ENCODE data around the gene CEMP1.
"Not testable (repeated sequence)": the region's sequence is repeated elsewhere in the genome, so short reads cannot be mapped to it uniquely, and the experiment has no call there.

CEMP1 gene

GRCh38 chr16:2534335-2534734, 3.1 kb upstream of the CEMP1 start:
- not testable (repeated sequence) for H3K27me3 ChIP-seq (ENCODE audit: insufficient read depth, low read length, poor library complexity)

GRCh38 chr16:2533912-2534311, 2.7 kb upstream of the CEMP1 start:
- Histone ChIP-seq H2BK5ac (ENCODE audit: low read length) (no peak overlapping the region), H2BK120ac (ENCODE audit: low read depth, low read length) (no peak overlapping the region), H3K23ac (ENCODE audit: low read length) (no peak overlapping the region)

More at GRCh38 chr16:2534335-2534734, 3.1 kb upstream of the CEMP1 start:
- not testable (repeated sequence) for H3K27ac ChIP-seq (ENCODE audit: low read depth, low read length); H4K8ac ChIP-seq (ENCODE audit: low read depth, low read length); H3K23ac ChIP-seq (ENCODE audit: low read length); H3K9ac ChIP-seq (ENCODE audit: low read length); H3K4me3 ChIP-seq (ENCODE audit: low read length); H3K36me3 ChIP-seq (ENCODE audit: control insufficient read depth, insufficient read depth, low read length); H3K4me1 ChIP-seq (ENCODE audit: control insufficient read depth, low read depth, low read length); H2BK5ac ChIP-seq (ENCODE audit: low read length); H3K18ac ChIP-seq (ENCODE audit: low read length); H3K4ac ChIP-seq (ENCODE audit: low read depth, low read length); H3K4me2 ChIP-seq (ENCODE audit: low read length); H3K56ac ChIP-seq (ENCODE audit: low read length); H3K79me2 ChIP-seq (ENCODE audit: control insufficient read depth, insufficient read depth, low read length); H2BK15ac ChIP-seq (replicated peaks; ENCODE audit: low read depth); DNase-seq; H2BK120ac ChIP-seq (ENCODE audit: low read depth, low read length); H2AK5ac ChIP-seq (ENCODE audit: low read length); H4K5ac ChIP-seq (ENCODE audit: low read length); H3K79me1 ChIP-seq (ENCODE audit: low read length)
- no CpG with 5 or more reads among the region's 5 CpGs for WGBS (ENCODE audit: extremely low coverage, insufficient coverage, low lambda C conversion rate)

GRCh38 chr16:2533142-2533755, 2.0 kb upstream of the CEMP1 start:
- peak overlapping the region; percentile 89 for H3K56ac ChIP-seq (ENCODE audit: low read length)
- H2BK5ac ChIP-seq (ENCODE audit: low read length); H3K27me3 ChIP-seq (ENCODE audit: insufficient read depth, low read length, poor library complexity); H3K4me1 ChIP-seq (ENCODE audit: control insufficient read depth, low read depth, low read length); H2BK120ac ChIP-seq (ENCODE audit: low read depth, low read length); H3K27ac ChIP-seq (ENCODE audit: low read depth, low read length); H3K4me3 ChIP-seq (ENCODE audit: low read length); H3K18ac ChIP-seq (ENCODE audit: low read length); H3K23ac ChIP-seq (ENCODE audit: low read length); H3K36me3 ChIP-seq (ENCODE audit: control insufficient read depth, insufficient read depth, low read length); H2BK15ac ChIP-seq (replicated peaks; ENCODE audit: low read depth); H4K8ac ChIP-seq (ENCODE audit: low read depth, low read length); H3K79me1 ChIP-seq (ENCODE audit: low read length); H2AK5ac ChIP-seq (ENCODE audit: low read length); DNase-seq; H3K4me2 ChIP-seq (ENCODE audit: low read length); H3K9ac ChIP-seq (ENCODE audit: low read length); H3K4ac ChIP-seq (ENCODE audit: low read depth, low read length); H3K79me2 ChIP-seq (ENCODE audit: control insufficient read depth, insufficient read depth, low read length); H4K5ac ChIP-seq (ENCODE audit: low read length): not testable (repeated sequence)
- no CpG with 5 or more reads among the region's 16 CpGs for WGBS (ENCODE audit: extremely low coverage, insufficient coverage, low lambda C conversion rate)

More at GRCh38 chr16:2533912-2534311, 2.7 kb upstream of the CEMP1 start:
- Histone ChIP-seq H3K4me3 (ENCODE audit: low read length) (no peak overlapping the region), H2BK15ac (replicated peaks; ENCODE audit: low read depth) (no peak overlapping the region), H3K4me1 (ENCODE audit: control insufficient read depth, low read depth, low read length) (peaks cover 2% of the 10 kb centered on the region), H3K18ac (ENCODE audit: low read length) (no peak overlapping the region), H3K79me1 (ENCODE audit: low read length) (no peaks in the 10 kb centered on the region), H3K9ac (ENCODE audit: low read length) (no peak overlapping the region), H2AK5ac (ENCODE audit: low read length) (no peak overlapping the region), H3K27ac (ENCODE audit: low read depth, low read length) (no peak overlapping the region), H3K79me2 (ENCODE audit: control insufficient read depth, insufficient read depth, low read length) (no peaks in the 10 kb centered on the region), H3K4ac (ENCODE audit: low read depth, low read length) (no peak overlapping the region), H4K5ac (ENCODE audit: low read length) (no peak overlapping the region), H3K36me3 (ENCODE audit: control insufficient read depth, insufficient read depth, low read length) (no peaks in the 10 kb centered on the region), H3K4me2 (ENCODE audit: low read length) (no peak overlapping the region), H4K8ac (ENCODE audit: low read depth, low read length) (no peak overlapping the region), H3K27me3 (ENCODE audit: insufficient read depth, low read length, poor library complexity) (no peaks in the 10 kb centered on the region), H3K56ac (ENCODE audit: low read length) (no peak overlapping the region)
- no peak for DNase-seq
- no CpG with 5 or more reads among the region's 11 CpGs for WGBS (ENCODE audit: extremely low coverage, insufficient coverage, low lambda C conversion rate)

GRCh38 chr16:2532494-2533141, 1.4 kb upstream of the CEMP1 start:
- peak; percentile 48 for DNase-seq
- Histone ChIP-seq H3K18ac (ENCODE audit: low read length) (peak overlapping the region; percentile 3), H3K9ac (ENCODE audit: low read length) (peak overlapping the region; percentile 75), H3K56ac (ENCODE audit: low read length) (peak overlapping the region; percentile 89), H3K36me3 (ENCODE audit: control insufficient read depth, insufficient read depth, low read length) (peaks cover 2% of the 10 kb centered on the region), H3K4me3 (ENCODE audit: low read length) (peak overlapping the region; percentile 16), H3K79me1 (ENCODE audit: low read length) (no peaks in the 10 kb centered on the region), H4K8ac (ENCODE audit: low read depth, low read length) (no peak overlapping the region), H3K79me2 (ENCODE audit: control insufficient read depth, insufficient read depth, low read length) (no peaks in the 10 kb centered on the region), H2BK15ac (replicated peaks; ENCODE audit: low read depth) (no peak overlapping the region), H3K4me2 (ENCODE audit: low read length) (peak overlapping the region; percentile 95), H2BK5ac (ENCODE audit: low read length) (no peak overlapping the region), H2BK120ac (ENCODE audit: low read depth, low read length) (no peak overlapping the region), H3K23ac (ENCODE audit: low read length) (no peak overlapping the region), H3K4ac (ENCODE audit: low read depth, low read length) (no peak overlapping the region), H4K5ac (ENCODE audit: low read length) (no peak overlapping the region), H3K4me1 (ENCODE audit: control insufficient read depth, low read depth, low read length) (peaks cover 2% of the 10 kb centered on the region), H2AK5ac (ENCODE audit: low read length) (no peak overlapping the region), H3K27me3 (ENCODE audit: insufficient read depth, low read length, poor library complexity) (no peaks in the 10 kb centered on the region), H3K27ac (ENCODE audit: low read depth, low read length) (no peak overlapping the region)
- WGBS (ENCODE audit: extremely low coverage, insufficient coverage, low lambda C conversion rate): no CpG with 5 or more reads among the region's 37 CpGs

- Histone ChIP-seq H4K5ac (ENCODE audit: low read length) (no peak overlapping the region), H3K4me2 (ENCODE audit: low read length) (peak overlapping the region; percentile 95), H2BK15ac (replicated peaks; ENCODE audit: low read depth) (no peak overlapping the region), H4K8ac (ENCODE audit: low read depth, low read length) (no peak overlapping the region), H3K4me1 (ENCODE audit: control insufficient read depth, low read depth, low read length) (peaks cover 2% of the 10 kb centered on the region), H3K79me2 (ENCODE audit: control insufficient read depth, insufficient read depth, low read length) (no peaks in the 10 kb centered on the region), H3K56ac (ENCODE audit: low read length) (peak overlapping the region; percentile 96), H3K4me3 (ENCODE audit: low read length) (peak overlapping the region; percentile 56), H2BK120ac (ENCODE audit: low read depth, low read length) (no peak overlapping the region), H3K27me3 (ENCODE audit: insufficient read depth, low read length, poor library complexity) (no peaks in the 10 kb centered on the region), H3K23ac (ENCODE audit: low read length) (peak overlapping the region; percentile 45), H3K9ac (ENCODE audit: low read length) (peak overlapping the region; percentile 90), H2BK5ac (ENCODE audit: low read length) (no peak overlapping the region), H3K4ac (ENCODE audit: low read depth, low read length) (no peak overlapping the region), H2AK5ac (ENCODE audit: low read length) (no peak overlapping the region), H3K79me1 (ENCODE audit: low read length) (no peaks in the 10 kb centered on the region), H3K36me3 (ENCODE audit: control insufficient read depth, insufficient read depth, low read length) (peaks cover 2% of the 10 kb centered on the region), H3K18ac (ENCODE audit: low read length) (peak overlapping the region; percentile 24), H3K27ac (ENCODE audit: low read depth, low read length) (no peak overlapping the region)
- DNase-seq: peak; percentile 98
- no CpG with 5 or more reads among the region's 84 CpGs for WGBS (ENCODE audit: extremely low coverage, insufficient coverage, low lambda C conversion rate)
Measured at GRCh38 chr16:2531696-2532493, 687 bp upstream of the CEMP1 start.
